Activated T-cell treated with anti-CD3 and anti-CD28 coated beads, Interleukin-2, amount 50 U/mL, for 1 hour (primary cell): ENCODE data around the gene MFGE8.
A peak's percentile ranks its signal among the peaks of the same experiment; 100 is the strongest.

ENCODE experiments used
- DNase-seq: peaks from one replicate; pipeline ENCODE4 v3.0.0-alpha.2; 2020

The MFGE8 gene

DNA sequence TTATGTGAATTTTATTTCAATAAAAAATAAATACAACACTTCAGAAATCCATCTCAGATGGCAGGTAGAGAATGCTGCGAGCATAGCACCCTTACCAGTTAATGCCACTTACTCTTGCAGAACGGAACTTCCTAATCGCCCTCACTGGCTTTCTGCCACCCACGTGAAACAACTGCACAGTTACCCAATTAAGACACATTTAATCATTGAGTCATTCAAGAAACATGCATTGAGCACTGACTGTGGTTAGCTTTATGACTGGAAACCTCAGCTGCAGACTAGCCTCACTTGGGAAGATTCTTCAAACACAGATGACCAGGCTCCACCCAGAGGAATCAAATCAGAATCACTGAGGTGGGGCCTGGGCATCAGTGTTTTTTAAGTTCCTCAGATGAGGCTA, 5.6 kb upstream of the MFGE8 start:
- DNase-seq, result no peak

DNA sequence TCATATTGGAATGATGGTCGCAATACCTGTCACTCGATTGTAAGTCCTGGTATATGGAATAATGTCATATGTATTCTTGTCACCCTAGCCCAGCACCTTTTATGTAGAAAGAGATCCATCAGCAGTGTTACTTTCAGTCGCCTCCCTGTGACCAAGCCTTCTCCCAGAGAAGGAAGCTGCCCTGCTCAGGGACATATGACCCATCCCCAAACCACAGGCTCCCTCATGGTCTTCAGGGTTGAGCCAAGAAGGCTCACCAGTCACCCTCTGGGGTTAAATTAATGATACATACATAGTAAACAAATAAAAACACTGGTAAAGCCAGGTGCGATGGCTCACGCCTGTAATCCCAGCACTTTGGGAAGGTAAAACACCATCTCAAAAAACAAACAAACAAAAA, 4.6 kb upstream of the MFGE8 start:
- DNase-seq, result no peak

DNA sequence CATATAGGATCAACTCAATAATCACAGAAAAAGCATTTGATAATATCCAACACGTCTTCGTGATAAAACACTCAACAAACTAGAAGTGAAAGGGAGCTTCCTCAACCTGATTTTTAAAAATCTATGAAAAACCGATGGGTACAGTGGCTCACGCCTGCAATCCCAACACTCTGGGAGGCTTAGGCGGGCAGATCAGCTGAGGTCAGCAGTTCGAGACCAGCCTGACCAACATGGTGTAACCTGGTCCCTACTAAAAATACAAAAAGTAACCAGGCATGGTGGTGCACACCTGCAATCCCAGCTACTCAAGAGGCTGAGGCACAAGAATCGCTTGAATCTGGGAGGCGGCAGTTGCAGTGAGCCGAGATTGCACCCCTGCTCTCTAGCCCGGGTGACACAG, 2.2 kb upstream of the MFGE8 start:
- no peak for DNase-seq

DNA sequence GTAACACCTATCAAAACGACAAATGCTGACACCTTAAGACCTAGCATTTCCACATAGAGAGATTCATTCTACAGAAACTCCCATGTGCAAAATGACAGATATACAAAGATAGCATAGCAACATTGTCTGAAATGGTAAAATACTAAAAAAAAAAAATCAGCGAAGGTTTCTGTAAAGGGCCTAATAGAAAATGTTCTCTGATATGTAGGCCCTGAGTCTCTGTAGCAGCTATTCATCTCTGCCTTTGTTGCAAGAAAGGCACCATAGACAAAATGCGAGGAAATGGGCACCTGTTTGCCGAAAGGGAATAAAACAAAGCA, 631 bp upstream of the MFGE8 start:
- DNase-seq, result no peak

DNA sequence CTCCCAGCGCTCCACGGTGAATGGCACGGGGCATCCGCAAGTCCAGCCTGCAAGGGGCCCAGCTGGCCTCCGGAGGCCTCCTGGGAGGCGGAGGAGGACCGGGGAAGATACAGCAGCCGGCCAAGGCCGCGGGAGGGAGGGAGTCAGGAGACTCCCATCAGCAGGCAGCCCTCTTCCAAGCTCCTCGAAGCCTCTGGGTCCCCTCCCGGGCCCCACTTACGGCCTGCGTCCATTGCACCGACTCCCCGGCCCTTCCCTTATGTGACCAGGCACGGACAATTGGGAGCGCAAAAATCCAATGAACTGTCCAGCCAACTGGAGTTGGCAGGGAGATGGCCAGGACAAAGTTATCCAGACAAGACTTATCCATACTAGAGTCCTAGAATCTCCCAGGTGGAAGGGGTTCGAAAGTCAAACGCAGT, 668 bp downstream of the MFGE8 start:
- DNase-seq, result no peak

DNA sequence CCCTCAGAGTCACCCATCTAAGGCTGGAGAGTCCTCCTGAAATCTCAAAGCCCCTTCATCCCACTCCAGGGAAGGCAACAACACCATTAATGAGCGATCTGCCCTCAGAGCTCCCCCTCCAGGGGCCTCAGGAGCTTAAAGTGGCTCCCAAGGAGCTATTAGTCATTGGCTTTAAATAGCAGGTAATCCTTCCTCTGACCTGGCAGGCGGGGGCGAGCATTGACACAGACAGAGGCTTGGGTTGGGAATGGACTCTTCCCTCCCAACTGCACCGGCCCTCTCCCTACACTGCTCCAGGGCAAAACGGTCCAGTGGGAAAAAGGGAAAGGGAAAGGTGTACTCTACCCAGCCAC, 1.4 kb downstream of the MFGE8 start:
- no peak for DNase-seq

DNA sequence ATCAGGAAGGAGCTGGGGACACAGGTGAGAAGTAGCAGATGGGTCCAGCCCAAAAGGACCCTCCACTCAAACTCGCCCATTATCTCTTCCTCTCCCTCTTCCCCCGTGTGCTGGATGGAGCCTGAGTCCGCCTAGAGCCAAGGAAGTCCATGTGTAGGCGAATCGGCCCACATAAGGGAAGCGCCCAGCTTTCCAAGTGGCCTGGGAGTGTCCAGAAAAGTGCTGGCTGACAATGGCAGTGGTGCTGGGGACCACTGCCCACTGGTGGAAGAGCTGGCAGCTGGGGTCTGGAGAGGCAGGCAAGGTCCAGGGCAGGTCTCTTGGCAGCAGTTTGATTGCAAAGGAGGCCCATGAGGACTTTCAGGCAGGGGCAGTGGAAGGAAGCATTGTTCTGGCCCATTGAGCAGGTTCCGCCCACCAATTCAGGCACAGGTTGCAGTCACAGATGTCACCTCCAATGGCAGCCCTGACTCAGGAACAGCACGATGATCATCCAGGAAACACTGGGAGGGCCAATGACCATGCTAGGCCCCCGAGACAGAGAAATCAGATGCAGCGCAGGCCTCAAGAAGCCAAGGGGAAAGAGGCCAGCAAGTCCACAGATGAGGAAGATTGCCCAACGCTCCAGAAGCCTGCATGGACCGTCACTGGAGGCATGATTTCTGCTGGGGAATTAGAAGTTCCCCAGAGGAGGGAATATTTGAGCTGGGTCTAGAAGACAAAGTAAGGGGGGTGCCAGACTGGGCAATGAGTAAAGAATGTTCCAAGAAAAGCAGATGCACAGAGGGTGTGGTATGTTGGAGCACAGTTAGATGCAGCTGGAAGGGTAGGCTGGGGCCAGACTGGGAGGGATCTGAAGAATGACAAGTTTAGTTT, 3.0 kb downstream of the MFGE8 start:
- DNase-seq, result no peak

DNA sequence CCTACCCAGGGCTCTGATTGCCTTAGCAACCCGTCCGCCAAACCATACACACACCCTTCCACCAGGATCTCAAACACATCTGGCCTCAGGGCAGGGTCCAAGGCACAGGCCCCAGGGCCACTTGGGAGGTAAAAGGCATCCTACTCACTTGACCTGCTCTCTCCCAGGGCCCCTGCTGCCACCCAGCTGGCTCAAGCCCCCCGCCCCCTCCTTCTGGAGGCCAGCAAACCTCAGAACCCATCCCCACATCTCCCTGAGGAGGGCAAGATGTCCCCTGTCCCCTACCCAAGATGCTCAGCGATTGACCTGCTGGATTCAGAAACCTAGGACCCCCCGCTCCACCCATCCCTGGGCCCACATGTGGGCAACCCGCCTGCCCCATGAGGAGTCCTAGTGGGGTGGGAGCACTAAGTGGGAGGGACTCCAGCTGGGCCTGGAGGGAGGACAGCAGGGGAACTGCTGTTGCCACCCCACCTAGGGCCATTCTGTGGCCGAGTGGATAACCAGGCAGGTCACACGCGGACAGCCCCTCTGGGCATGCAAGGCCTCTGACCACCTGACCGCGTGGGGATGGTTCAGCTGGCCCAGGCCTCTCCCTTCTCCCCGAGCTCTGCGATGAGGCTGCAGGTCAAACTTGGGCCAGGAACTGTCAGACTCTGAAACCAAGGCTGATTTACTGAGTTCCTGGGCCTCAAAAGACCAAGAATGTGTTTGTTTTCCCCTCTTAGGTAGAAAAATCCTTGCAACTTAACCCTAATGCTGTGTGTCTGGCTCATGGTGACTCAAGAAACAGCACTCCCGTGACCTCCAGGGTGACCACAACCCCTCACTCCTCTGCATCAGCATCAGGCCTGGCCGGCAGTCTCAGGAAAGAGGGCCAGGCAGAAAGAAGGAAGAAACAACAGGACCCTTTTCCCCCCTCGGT, 4.2 kb downstream of the MFGE8 start:
- no peak for DNase-seq

DNA sequence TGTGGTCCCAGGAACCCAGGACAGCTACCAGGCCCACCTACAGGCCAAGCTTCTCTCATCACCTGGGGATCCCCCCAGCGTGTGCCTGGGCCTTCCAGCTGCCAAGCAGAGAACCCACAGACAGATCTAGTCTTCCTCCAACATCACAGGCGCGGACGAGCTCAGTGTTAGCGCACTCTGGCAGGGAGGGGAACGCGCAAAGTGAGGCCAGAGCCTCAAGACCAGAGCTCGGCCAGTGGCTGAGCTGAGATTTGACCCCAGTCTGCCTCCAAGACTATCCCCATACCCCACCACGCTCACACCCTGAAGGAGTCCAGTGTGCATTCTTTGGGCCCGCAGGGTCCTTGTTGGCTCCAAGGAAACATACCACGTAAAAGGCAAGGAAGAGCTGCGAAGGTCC, 5.1 kb downstream of the MFGE8 start:
- no peak for DNase-seq

DNA sequence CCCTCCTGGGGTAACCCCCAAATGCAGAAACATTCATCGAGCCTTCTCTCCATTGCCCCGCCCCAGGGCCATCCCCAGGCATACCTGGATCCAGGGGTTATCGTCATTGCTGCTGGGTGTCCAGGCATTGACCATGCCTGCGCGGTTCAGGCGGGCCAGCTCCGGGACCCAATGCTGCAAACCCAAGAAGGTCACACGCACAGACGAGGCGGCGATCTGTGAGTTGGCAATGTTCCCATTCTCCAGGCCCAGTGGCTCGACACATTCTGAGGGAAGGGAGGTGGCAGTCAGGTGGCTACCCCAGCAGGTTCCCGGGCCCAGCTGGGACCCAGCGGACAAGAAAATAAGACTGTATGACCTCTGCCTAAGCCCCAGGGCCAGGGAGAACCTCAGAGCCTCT, 6.1 kb downstream of the MFGE8 start:
- DNase-seq, result no peak

DNA sequence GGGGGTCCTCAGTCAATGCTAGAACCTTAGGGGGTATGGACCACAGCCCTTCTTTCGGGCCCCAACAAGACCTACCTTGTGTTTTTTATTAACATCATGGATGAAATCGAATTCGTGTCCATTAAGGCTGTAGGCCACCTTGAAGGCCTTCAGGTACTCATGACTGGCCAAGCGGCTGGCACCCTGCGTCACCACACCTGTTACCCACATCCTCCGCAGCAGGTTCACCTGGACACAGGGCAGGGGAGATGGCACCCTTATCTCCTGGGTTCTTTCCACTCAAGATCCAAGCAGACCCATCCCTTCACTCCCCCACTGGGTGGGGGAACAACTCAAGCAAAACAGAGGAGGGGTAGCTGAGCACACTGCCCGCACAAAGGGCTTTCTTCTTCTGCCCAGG, 6.6 kb downstream of the MFGE8 start:
- no peak for DNase-seq

DNA sequence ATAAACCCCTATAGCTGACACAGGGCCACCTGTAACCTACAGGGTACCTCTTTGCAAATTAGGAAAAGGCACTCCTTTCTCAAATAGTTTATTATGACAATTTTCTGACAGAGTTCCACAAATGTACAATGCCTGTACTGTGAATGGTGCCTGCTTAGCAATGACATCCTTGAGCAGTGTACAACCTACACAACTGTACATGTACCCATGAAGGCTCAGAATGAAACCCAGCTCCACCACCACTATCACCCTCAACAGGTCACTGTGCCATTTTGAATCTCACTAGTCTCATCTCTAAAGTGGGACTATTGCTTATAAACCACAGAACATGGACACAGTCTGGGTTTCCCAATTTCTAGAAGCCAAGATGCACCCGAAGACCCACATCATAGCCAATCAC, 7.0 kb downstream of the MFGE8 start:
- DNase-seq, result no peak

DNA sequence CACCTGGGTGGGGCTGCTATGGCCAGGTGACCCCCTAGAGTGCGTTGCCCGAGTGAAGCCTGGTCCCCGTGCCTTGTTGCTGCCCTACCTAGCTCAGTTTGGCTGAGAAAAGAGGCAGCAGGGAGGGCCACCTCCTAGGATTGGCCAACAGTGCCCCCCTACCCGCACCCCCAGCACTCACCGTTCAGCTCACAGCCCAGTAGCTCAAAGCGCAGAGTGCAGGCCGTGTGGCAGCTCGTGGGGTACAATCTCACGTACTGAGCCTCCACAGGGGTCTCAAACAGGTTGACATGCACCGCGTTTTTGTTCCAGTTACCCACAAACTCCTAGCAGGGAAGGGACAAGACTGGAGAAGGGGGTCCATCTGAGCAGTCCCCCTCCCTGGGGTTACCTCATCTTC, 7.6 kb downstream of the MFGE8 start:
- no peak for DNase-seq

DNA sequence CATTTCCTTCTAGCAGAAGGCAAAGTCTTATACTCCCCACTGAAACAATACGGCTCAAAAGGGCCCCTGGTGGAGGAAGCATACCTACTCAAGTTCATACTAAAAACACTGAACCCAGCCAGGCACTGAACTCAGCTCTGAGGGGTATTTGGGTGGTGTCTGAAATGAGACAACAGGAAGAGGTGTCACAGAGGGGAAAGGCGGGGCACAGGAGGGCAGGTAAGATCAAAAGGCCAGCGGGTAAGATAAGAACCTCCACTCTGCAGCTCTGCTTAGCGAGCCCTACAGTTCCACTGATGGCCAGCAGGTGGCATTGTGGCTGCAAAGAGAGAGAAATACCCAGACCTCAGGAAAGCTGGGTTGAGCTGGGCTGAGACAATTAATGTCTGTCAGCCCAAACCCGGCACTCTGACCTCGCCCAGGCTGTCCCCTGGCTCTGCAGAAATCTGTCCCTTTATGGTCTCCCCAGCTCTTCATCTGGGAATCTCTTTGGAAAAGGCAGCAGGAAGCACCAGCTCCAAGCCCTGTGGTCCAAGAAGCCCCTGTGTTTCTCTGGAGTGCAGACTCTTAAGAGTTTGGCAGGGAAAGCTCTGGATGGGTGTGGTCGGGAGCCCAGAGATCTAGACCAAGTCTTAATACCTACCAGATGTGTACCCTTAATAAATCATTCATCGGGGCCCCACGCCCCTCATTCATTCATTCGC, 8.4 kb downstream of the MFGE8 start:
- peak; percentile 97 for DNase-seq

DNA sequence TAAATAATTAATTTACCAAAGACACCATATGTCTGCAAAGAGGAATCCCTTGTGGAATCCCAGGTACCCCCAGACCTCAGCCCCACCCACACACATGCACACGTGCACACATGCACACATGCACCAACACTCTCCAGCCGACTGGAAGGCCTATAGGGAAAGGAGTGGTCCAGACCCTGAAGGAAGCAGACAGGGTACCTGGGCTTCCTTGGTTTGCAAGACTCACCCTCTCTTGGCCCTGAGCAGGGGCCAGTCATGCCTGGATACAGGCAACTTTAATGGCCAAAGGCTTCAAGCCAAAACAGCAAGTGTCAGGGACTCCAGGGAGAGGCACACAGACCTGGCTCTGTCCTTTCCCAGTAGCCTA, 8.9 kb downstream of the MFGE8 start:
- no peak for DNase-seq

DNA sequence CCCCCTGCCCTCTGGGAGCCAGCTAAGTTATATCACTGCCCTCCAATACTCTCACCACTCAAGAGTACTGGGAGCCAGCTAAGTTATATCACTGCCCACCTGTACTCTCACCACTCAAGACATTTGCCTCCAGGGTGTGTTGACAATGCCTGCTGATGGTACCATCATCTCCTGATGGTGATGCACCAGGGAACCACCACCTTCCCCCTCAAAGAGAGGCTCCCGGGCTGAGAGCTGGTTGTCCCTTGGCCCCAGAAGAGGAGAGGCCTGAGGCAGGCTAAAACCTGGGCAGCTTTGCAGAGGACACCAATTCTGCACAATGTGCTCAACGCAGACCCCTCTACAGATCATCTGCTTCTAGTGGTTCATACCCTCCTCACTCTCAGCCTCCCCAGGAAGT, 10.3 kb downstream of the MFGE8 start:
- DNase-seq, result no peak

DNA sequence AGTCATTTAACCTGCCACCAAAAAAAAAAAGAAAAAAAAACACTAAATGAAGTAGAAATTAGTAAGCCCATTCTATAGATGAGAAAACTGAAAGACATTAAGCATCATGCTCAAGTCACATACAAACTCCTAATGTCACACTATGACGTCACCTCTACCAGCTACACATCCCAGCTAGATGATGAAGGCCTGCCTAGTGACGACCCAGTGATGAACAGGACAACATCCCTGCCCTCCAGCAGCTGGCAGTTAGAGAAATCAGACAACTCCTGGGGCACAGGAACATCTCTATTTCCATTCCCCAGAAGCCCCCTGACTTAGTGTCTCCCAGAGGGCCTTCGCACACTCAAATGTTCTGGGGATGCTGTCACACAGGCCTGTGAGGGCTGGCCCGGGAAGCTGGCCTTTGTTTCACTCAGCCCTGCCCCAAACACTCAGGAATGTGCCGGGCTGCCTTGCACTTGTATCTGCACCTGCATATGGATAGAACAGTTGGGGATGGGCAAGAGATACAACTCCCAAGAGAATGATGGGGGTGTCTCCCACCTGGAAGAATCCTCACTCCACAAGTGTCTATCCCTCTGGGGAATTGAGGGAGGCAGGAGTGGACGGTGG, 10.9 kb downstream of the MFGE8 start:
- DNase-seq, result no peak

DNA sequence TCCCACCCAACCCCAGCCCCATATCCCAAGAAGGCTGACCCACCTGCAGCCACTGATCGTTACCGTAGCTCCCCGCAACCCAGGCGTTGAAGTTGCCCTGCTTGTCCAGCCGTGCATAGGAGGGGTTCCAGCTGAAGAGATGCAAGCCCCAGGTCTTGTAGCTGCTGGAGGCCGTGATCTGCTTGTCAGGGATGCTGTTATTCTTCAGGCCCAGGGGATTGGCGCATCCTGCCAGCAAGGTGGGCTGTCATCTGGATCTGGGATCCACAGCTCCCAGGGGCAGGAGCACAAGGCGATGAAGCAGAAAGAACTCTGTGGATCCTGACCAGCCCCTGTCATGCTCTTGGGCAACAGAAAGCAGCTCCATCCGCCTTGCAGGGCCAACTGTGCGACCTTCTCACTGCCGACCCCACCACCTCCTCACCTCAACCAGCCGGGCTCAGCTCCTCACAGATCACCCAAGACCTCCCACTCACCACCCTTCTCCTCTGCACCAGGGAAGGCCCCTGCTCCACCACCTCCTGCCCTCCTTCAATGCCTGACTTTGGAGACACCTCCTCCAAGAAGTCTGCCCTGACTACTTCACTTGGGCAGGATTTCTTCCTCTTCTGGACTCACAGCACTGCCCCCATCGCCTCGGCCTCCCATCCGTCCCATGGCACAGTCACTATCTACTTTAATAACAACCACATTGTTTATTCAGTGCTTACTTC, 11.5 kb downstream of the MFGE8 start:
- DNase-seq, result no peak

DNA sequence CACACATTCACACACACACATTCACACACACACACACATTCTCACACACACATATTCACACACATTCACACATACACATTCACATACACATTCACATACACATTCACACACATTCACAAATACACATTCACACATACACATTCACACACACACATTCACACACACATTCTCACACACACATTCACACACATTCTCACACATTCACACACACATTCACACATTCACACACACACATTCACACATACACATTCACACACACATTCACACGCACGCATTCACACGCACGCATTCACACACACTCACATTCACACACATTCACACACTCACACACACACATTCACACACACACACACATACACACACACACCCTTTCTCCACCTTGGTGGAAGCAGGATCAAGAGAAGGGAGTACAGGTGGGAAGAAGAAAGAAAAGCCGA, 12.2 kb downstream of the MFGE8 start:
- no peak for DNase-seq

DNA sequence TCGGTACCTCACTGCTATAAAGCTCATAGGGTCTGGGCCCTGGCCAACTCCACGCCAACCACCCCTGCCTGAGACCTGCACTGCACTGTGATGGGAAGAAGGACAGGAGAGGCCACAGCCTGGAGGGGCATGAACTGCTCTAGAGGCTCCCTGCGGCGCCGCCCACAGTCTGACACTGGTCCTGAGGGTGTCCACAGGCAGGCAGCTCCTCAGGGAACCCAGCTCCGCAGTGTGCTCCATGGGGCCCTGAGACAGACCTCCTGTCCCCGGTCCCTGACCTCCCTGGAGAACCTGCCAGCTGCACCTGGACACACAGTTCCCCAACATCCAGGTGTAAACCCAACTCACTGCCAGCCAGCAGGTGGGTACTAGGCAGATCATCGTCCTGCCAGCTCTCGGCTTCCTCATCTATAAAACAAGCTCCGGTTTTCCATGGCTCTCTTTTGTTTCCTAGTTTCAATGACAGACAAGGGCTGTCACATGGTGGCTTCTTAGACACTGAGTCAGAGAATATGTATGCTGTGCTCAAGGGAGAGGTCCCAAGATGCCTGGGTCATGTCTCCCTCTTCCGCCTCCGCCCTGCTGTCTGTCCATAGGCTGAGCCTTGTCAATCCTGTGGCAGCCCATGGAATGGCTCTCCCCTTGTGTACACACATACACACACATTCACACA, 12.7 kb downstream of the MFGE8 start:
- no peak for DNase-seq

DNA sequence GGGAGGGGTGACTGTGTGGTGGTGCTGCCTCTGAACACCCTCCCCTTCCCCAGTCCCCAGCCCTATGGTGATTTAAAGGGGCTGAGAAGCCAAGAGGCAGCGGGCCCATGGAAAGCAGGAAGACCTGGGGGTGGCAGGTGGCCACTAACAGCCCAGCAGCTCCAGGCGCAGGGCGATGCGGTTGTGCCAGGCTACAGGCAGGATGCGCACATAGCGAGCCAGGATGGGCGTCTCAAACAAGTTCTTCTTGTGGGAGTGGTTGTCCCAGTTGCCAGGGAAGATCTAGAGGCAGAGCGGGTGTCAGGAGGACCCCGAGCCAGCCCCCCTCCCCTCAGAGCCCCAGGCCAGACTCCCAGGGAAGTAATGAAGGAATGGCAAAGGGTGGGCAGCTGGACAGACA, 13.9 kb downstream of the MFGE8 start:
- no peak for DNase-seq

DNA sequence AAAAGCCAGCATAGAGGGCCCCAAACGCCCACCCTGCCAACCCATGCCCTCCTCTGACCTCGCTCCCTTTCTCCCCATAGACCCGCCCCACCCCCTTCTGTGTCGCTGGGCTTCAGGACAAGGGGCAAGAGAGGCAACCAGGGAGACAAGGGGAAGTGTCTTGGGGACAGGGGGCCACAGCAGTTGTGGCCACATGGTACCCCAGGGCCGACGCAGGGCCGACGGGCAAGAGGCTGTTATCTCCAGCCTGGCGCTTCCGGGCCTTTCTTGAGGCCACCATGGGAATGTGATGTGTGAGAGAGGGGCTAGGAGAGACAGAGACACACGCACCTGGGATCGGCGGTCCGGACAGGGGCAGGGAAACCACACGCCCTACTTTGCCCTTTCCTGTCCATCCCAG, 14.4 kb downstream of the MFGE8 start:
- DNase-seq, result no peak
